HepG2 (cell line): ENCODE data around the gene CAPZB. TPM values are rescaled to one million over a fixed set of nuclear protein-coding genes. Genes with fewer than 3 reads are reported as not detected.

Experiments
- ATAC-seq: fragments of 200-7000 bp; cut with Tn5 transposase; 3 replicates; pipeline ENCODE4 v1.9.1; 2020; ENCODE audit warnings: mild to moderate bottlenecking, moderate library complexity
- BruUV-seq: library from RNA; stranded (reverse); fragments of 400-500 nt; replicated peaks from 2 replicates; lab custom pipeline; 2021; lab: Mats Ljungman, UMichigan
- CTCF ChIA-PET: fragments of 300-600 bp; formaldehyde crosslinking; extraction: SDS; loops from one replicate; lab custom pipeline; 2021; ENCODE audit warnings: low total read pairs, inconsistent platforms, low intra/inter-chr PET ratio; lab: Yijun Ruan, JAX
- POLR2A ChIA-PET: fragments of 350-600 bp; sonication (Branson Sonifier 250); formaldehyde crosslinking; loops from one replicate; lab custom pipeline; 2020; ENCODE audit warnings: antibody characterized with exemption, inconsistent platforms; lab: Yijun Ruan, JAX
- DNase-seq: peaks from one replicate; pipeline ENCODE4 v3.0.0-alpha.2; 2015; ENCODE audit warnings: low spot score
- FAIRE-seq: peaks from 3 replicates; lab custom pipeline; 2011; peaks lifted over from hg19 to GRCh38; lab: Jason Lieb, UNC
- H2AFZ ChIP-seq: one replicate; pipeline ENCODE4 v1.6.1; 2011; ENCODE audit warnings: low read length, inconsistent platforms
- H3K27ac ChIP-seq: fragments of 300-600 bp; 3 replicates; pipeline ENCODE4 v1.8.0; 2011; ENCODE audit warnings: mixed run types, mild to moderate bottlenecking, mixed read lengths, low read length, inconsistent platforms; ENCODE audit not compliant: insufficient read depth; ENCODE audit errors: extremely low read length
- H3K27me3 ChIP-seq, 2 experiments: fragments of 200-600 bp in 1 of 2; 2 replicates in 1 of 2; 3 replicates in 1 of 2; pipeline versions ENCODE4 v1.6.0 to v1.8.0; 2011; ENCODE audit warnings: low read length in 2 of 2, mild to moderate bottlenecking in 2 of 2, moderate library complexity in 2 of 2, inconsistent platforms in 1 of 2; ENCODE audit not compliant: insufficient read depth in 2 of 2, control insufficient read depth in 1 of 2
- H3K36me3 ChIP-seq, 2 experiments: fragments of 200-600 bp in 1 of 2; replicated peaks in 1 of 2; 2 replicates in 1 of 2; 3 replicates in 1 of 2; pipeline versions ENCODE4 v1.5.1 to v1.8.0; 2011; ENCODE audit warnings: low read length in 2 of 2, inconsistent platforms in 1 of 2; ENCODE audit not compliant: insufficient read depth in 2 of 2, control insufficient read depth in 1 of 2
- H3K4me1 ChIP-seq: 2 replicates; pipeline ENCODE4 v1.5.1; 2012; ENCODE audit warnings: low read length, inconsistent platforms; ENCODE audit not compliant: insufficient read depth
- H3K4me2 ChIP-seq: 2 replicates; pipeline ENCODE4 v1.6.0; 2011; ENCODE audit warnings: low read depth, low read length, inconsistent platforms
- H3K4me3 ChIP-seq, 3 experiments: fragments of 200-600 bp in 1 of 3; sonication (generic), shearing (Covaris generic) in 1 of 3; replicated peaks in 1 of 3; 2 replicates each; pipeline ENCODE4 v1.5.1; 2011 to 2016; ENCODE audit warnings: low read length in 3 of 3, inconsistent platforms in 2 of 3, low read depth in 2 of 3, mild to moderate bottlenecking in 2 of 3, control low read depth in 1 of 3, mixed read lengths in 1 of 3; ENCODE audit not compliant: insufficient read depth in 1 of 3
- H3K79me2 ChIP-seq: one replicate; pipeline ENCODE4 v1.6.1; 2011; ENCODE audit warnings: low read length, inconsistent platforms; ENCODE audit not compliant: insufficient read depth
- H3K9ac ChIP-seq: 2 replicates; pipeline ENCODE4 v1.6.0; 2011; ENCODE audit warnings: mild to moderate bottlenecking, low read depth, low read length, inconsistent platforms; ENCODE audit not compliant: insufficient read depth
- H3K9me3 ChIP-seq: 2 replicates; pipeline ENCODE4 v1.5.1; 2012; ENCODE audit warnings: mild to moderate bottlenecking, low read length
- H4K20me1 ChIP-seq: 2 replicates; pipeline ENCODE4 v1.6.0; 2011; ENCODE audit warnings: inconsistent platforms, mild to moderate bottlenecking, low read length, moderate library complexity; ENCODE audit not compliant: insufficient read depth
- FOSL2 ChIP-seq: sonication (generic); formaldehyde crosslinking; IDR thresholded peaks from 2 replicates; pipeline ENCODE4 v1.4.0; 2020; ENCODE audit warnings: missing genetic modification reagents
- HMG20B ChIP-seq: conservative IDR thresholded peaks from 2 replicates; pipeline ENCODE4 v1.6.1; 2016; ENCODE audit warnings: missing genetic modification reagents, missing compliant biosample characterization
- MBNL3 ChIP-seq: fragments of 250-450 bp; sonication (Bioruptor Pico); conservative IDR thresholded peaks from 2 replicates; pipeline ENCODE4 v1.8.0; 2022; ENCODE audit warnings: mild to moderate bottlenecking, inconsistent platforms
- NFIC ChIP-seq: IDR thresholded peaks from 2 replicates; pipeline ENCODE4 v1.6.1; 2012; ENCODE audit warnings: mild to moderate bottlenecking, low read length, inconsistent platforms
- TBX2 ChIP-seq: sonication (generic); formaldehyde crosslinking; IDR thresholded peaks from 2 replicates; pipeline ENCODE4 v1.5.0; 2020; ENCODE audit warnings: missing genetic modification reagents, mild to moderate bottlenecking, borderline replicate concordance
- TCF7 ChIP-seq: sonication (generic); IDR thresholded peaks from 2 replicates; pipeline ENCODE4 v1.6.1; 2016; ENCODE audit warnings: antibody characterized with exemption, low read depth
- ZNF224 ChIP-seq: sonication (generic); formaldehyde crosslinking; IDR thresholded peaks from 2 replicates; pipeline ENCODE4 v1.5.0; 2020; ENCODE audit warnings: mild to moderate bottlenecking, missing genetic modification reagents
- ZNF7 ChIP-seq: IDR thresholded peaks from 2 replicates; pipeline ENCODE4 v1.6.1; 2016; ENCODE audit warnings: missing biosample characterization, missing genetic modification reagents
- WGBS: methylation state at CpG from one replicate; pipeline ENCODE4 v1.1.6; 2017; ENCODE audit warnings: low lambda C conversion rate; 5-methylcytosine and 5-hydroxymethylcytosine counted together
- in situ Hi-C: cut with HindIII; loops from 2 replicates; pipeline ENCODE4 v1.10.0; 2017; ENCODE audit warnings: low pct_unique_long_range_greater_than_20kb; ENCODE audit not compliant: extremely low pct_ligation_motif_present
- intact Hi-C: fragments of 100-400 bp; cut with micrococcal nuclease; formaldehyde crosslinking; loops from one replicate; pipeline ENCODE4 v1.10.0; 2022; ENCODE audit not compliant: unreplicated experiment
- polyA plus RNA-seq, 8 experiments: library from polyadenylated mRNA; depleted of rRNA in 3 of 8; stranded (reverse) in 7 of 8; unstranded in 1 of 8; fragments of >200 nt; fragmentation: Illumina TruSeq in 4 of 8; extraction: Trizol in 4 of 8; gene quantifications; 2 replicates each; pipeline versions ENCODE4 v1.2.1 to v1.2.3, GENCODE V29; 2011 to 2016; ENCODE audit warnings: low read depth in 4 of 8, missing spikeins in 1 of 8, mixed read lengths in 1 of 8; ENCODE audit not compliant: insufficient read depth in 1 of 8
- total RNA-seq, 5 experiments: library from RNA; depleted of rRNA; stranded (reverse); fragments of >200 nt; fragmentation: Illumina TruSeq; extraction: Trizol; gene quantifications; 2 replicates each; pipeline ENCODE4 v1.2.3, GENCODE V29; 2016; ENCODE audit warnings: low read depth in 1 of 5
- TF ChIP-seq, protein P1 (sequence below): sonication (generic); formaldehyde crosslinking; IDR thresholded peaks from 2 replicates; pipeline ENCODE4 v1.4.0; 2020; ENCODE audit warnings: missing genetic modification reagents

CAPZB gene
- total and polyA plus RNA-seq, 2 of the 13 experiments (the other 11 are each of a cell fraction or from before 2014, with no cell fraction given), result 58.9 to 76.9 TPM

DNA sequence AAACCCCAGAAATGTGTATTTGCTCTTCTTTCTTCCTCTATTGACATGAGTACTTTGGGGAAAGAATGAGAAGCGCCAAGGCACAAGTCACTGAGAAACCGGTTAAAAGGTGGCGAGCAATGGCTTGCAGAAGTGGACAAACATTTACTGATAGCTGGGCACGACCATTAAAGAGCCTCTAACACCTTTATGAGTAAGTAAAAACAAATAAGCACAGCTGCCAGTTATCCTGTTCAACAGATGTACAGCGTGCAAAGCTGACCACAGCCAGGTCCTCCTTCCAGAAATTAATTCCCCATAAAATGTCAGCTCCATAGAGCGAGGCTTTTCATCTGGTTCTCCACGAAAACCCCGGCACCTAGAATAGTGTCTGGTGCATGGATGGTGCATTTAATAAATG is 72.7 kb downstream of the CAPZB start:
- H3K36me3 ChIP-seq, result peaks cover 8 to 35% of the 10 kb centered on the region in 2 experiments; a peak in 4 of 5 replicates
- 66% methylated on average over 7 of the region's 8 CpGs for WGBS
- in situ Hi-C loops, result no loop called here
- DNase-seq (no peak), ATAC-seq (no peak), FAIRE-seq (no peak)
- H3K4me2 ChIP-seq, result no peak overlapping the region
- peaks cover 26% of the 10 kb centered on the region for H3K79me2 ChIP-seq
- H4K20me1 ChIP-seq, result peaks cover 4% of the 10 kb centered on the region; the same call in 1 of the 2 replicates
- H3K9me3 ChIP-seq, result no peaks in the 10 kb centered on the region
- no peak overlapping the region for H3K4me3 ChIP-seq
- H2AFZ ChIP-seq, result no peak overlapping the region
- no peak overlapping the region for H3K9ac ChIP-seq
- BruUV-seq, result no TSS peak
- H3K27ac ChIP-seq, result no peak overlapping the region
- peaks cover 61% of the 10 kb centered on the region for H3K4me1 ChIP-seq
- no peak for TF ChIP-seq ZNF224
- TF ChIP-seq TBX2 (CRISPR knock-in tag), result 0 out of 2 replicates have a peak, but pooled peaks have one; percentile 21
- peak; percentile 44 for TF ChIP-seq FOSL2 (CRISPR knock-in tag)
- 0 out of 2 replicates have a peak, but pooled peaks have one; percentile 36 for TF ChIP-seq NFIC
- TF ChIP-seq HMG20B, result no peak
- TF ChIP-seq TCF7, result peak; percentile 21; the same call in 1 of the 2 replicates
- 0 out of 2 replicates have a peak, but pooled peaks have one; percentile 38 for TF ChIP-seq ZNF7 (CRISPR knock-in tag)
- TF ChIP-seq, protein P1, sequence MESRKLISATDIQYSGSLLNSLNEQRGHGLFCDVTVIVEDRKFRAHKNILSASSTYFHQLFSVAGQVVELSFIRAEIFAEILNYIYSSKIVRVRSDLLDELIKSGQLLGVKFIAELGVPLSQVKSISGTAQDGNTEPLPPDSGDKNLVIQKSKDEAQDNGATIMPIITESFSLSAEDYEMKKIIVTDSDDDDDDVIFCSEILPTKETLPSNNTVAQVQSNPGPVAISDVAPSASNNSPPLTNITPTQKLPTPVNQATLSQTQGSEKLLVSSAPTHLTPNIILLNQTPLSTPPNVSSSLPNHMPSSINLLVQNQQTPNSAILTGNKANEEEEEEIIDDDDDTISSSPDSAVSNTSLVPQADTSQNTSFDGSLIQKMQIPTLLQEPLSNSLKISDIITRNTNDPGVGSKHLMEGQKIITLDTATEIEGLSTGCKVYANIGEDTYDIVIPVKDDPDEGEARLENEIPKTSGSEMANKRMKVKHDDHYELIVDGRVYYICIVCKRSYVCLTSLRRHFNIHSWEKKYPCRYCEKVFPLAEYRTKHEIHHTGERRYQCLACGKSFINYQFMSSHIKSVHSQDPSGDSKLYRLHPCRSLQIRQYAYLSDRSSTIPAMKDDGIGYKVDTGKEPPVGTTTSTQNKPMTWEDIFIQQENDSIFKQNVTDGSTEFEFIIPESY (CRISPR knock-in tag), result peak; percentile 81
- no peak for TF ChIP-seq MBNL3 (CRISPR knock-in tag)
- ChIA-PET POLR2A (interaction anchor here (1.1 kb wide), 1 partner anchor 30 kb away, joined by 3 read pairs; no protein-coding TSS in a partner anchor), CTCF (no interaction called here)
- H3K27me3 ChIP-seq, result no peaks in the 10 kb centered on the region
- intact Hi-C loops, result no loop called here
